Bronchial epithelial cell (primary cell): ENCODE measurements around the gene ALPI. TPM values are rescaled to one million over a fixed set of nuclear protein-coding genes. Genes with fewer than 3 reads are reported as not detected.
A peak's percentile ranks its signal among the peaks of the same experiment; 100 is the strongest.

ENCODE experiments used
- DNase-seq: peaks from one replicate; pipeline ENCODE4 v3.0.0-alpha.2; 2010; ENCODE audit warnings: low read depth
- FAIRE-seq: peaks from 2 replicates; lab custom pipeline; 2011; peaks lifted over from hg19 to GRCh38; lab: Jason Lieb, UNC
- H3K27me3 ChIP-seq: 2 replicates; pipeline ENCODE4 v1.5.1; 2011; ENCODE audit warnings: low read length; ENCODE audit not compliant: control insufficient read depth, insufficient read depth
- H3K36me3 ChIP-seq: 2 replicates; pipeline ENCODE4 v1.5.1; 2011; ENCODE audit warnings: low read length; ENCODE audit not compliant: control insufficient read depth, insufficient read depth
- H3K4me3 ChIP-seq: 2 replicates; pipeline ENCODE4 v1.5.1; 2011; ENCODE audit warnings: mild to moderate bottlenecking, low read depth, low read length, control low read depth
- CTCF ChIP-seq: IDR thresholded peaks from 2 replicates; pipeline ENCODE4 v1.5.1; 2011; ENCODE audit warnings: mild to moderate bottlenecking, moderate library complexity, low read length, control low read depth, inconsistent platforms; ENCODE audit not compliant: insufficient read depth, severe bottlenecking
- total RNA-seq: library from RNA; depleted of rRNA; stranded (reverse); fragments of >200 nt; gene quantifications from 2 replicates; pipeline ENCODE4 v1.2.1, GENCODE V29; 2014

ALPI gene
- total RNA-seq, 1 donor from 2014 or later = not detected

GRCh38 chr2:232502911-232503808 is 47.2 kb downstream of the ALPI start:
- DNase-seq = no peak
- TF ChIP-seq CTCF = no peak
- FAIRE-seq = no peak
- Histone ChIP-seq H3K36me3 (no peaks in the 10 kb centered on the region), H3K27me3 (peaks cover 38% of the 10 kb centered on the region), H3K4me3 (peak overlapping the region; percentile 9)

GRCh38 chr2:232503809-232504323 is 47.9 kb downstream of the ALPI start:
- peaks cover 37% of the 10 kb centered on the region for H3K27me3 ChIP-seq
- no peak for TF ChIP-seq CTCF
- DNase-seq (no peak), FAIRE-seq (no peak)
- no peak overlapping the region for H3K4me3 ChIP-seq
- no peaks in the 10 kb centered on the region for H3K36me3 ChIP-seq

- no peak overlapping the region for H3K4me3 ChIP-seq
- FAIRE-seq (no peak), DNase-seq (no peak)
- H3K27me3 ChIP-seq = peaks cover 37% of the 10 kb centered on the region
- TF ChIP-seq CTCF = no peak
- H3K36me3 ChIP-seq = no peaks in the 10 kb centered on the region
Measured at GRCh38 chr2:232504438-232504837, 48.5 kb downstream of the ALPI start.

GRCh38 chr2:232505856-232506255 is 49.9 kb downstream of the ALPI start:
- FAIRE-seq = no peak
- no peak for TF ChIP-seq CTCF
- Histone ChIP-seq H3K4me3 (no peak overlapping the region), H3K36me3 (no peaks in the 10 kb centered on the region), H3K27me3 (peaks cover 35% of the 10 kb centered on the region)
- no peak for DNase-seq

GRCh38 chr2:232506709-232507108 is 50.8 kb downstream of the ALPI start:
- H3K27me3 ChIP-seq = peaks cover 34% of the 10 kb centered on the region
- FAIRE-seq (no peak), DNase-seq (no peak)
- no peaks in the 10 kb centered on the region for H3K36me3 ChIP-seq
- no peak overlapping the region for H3K4me3 ChIP-seq
- TF ChIP-seq CTCF = no peak
